ENCODE measurements around the gene PLPP1. TPM values are rescaled to one million over a fixed set of nuclear protein-coding genes. Genes with fewer than 3 reads are reported as not detected.

The PLPP1 gene
- total RNA-seq, 4 donors from 2014 or later, result 73.1 to 116 (median 89.6) TPM

DNA sequence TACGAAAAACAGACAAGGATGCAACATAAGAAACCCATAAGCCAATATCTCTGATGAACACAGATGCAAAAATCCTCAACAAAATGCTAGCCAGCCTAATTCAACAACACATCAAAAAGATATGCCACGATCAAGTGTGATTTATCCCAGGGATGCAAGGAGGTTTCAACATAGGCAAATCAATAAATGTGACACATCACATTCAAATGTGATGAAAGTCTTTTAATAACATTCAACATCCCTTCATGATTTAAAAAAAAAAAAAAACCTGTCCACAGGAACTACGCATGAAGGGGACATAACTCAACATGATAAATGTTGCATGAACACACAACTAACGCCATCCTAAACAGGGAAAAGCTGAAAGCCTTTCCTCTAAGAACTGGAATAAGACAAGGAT lies 102.2 kb downstream of the PLPP1 start:
- WGBS, 2 donors, result 90 to 93% methylated on average over 4 of the region's 4 CpGs
- no peak for DNase-seq (ENCODE audit: low spot score in 2 of 2)
- no peak for TF ChIP-seq POLR2A (IDR thresholded peaks at IDR 0.05)
- TF ChIP-seq, protein P1, sequence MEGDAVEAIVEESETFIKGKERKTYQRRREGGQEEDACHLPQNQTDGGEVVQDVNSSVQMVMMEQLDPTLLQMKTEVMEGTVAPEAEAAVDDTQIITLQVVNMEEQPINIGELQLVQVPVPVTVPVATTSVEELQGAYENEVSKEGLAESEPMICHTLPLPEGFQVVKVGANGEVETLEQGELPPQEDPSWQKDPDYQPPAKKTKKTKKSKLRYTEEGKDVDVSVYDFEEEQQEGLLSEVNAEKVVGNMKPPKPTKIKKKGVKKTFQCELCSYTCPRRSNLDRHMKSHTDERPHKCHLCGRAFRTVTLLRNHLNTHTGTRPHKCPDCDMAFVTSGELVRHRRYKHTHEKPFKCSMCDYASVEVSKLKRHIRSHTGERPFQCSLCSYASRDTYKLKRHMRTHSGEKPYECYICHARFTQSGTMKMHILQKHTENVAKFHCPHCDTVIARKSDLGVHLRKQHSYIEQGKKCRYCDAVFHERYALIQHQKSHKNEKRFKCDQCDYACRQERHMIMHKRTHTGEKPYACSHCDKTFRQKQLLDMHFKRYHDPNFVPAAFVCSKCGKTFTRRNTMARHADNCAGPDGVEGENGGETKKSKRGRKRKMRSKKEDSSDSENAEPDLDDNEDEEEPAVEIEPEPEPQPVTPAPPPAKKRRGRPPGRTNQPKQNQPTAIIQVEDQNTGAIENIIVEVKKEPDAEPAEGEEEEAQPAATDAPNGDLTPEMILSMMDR (IDR thresholded peaks at IDR 0.05), result no peak
- H3K4me3 ChIP-seq (ENCODE audit: low read depth, poor library complexity, severe bottlenecking), result no peak overlapping the region
- intact Hi-C loops (cut with DNase I; ENCODE audit: low total_unique reads), result no loop called here

DNA sequence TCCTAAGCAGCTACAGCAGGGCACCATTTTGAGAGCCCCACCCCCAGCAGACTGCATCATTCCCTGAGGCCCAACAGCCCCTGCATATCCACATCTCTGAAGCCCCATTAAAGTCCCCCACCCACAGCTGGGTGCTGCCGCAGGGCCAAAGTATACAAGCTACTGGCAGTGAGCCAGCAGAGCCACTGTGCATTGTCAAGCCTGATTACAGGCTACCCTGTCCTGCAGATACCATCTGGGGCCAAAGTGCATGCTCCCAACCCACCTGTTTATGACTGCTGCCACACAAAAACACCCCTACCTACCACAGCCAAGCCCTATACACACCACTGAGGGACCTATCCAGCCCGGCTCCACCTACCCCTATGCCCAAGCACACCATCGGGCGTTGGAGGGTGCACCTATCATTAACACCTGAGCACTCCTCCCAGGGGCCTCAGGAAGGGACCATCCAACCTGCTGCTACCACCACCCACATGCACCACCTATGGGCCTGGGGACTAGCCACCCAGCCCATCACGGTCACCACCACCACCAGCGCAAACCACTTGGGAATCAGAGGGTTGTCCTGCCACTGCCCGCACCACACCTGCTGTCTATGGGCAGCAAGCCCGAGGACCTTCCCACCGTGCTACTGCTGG lies 105.0 kb downstream of the PLPP1 start:
- intact Hi-C loops (cut with DNase I; ENCODE audit: low total_unique reads), result no loop called here
- H3K4me3 ChIP-seq (ENCODE audit: low read depth, poor library complexity, severe bottlenecking), result no peak overlapping the region
- WGBS, 2 donors, result 94 to 98% methylated on average over 9 of the region's 9 CpGs
- no peak for DNase-seq (ENCODE audit: low spot score in 2 of 2)
- TF ChIP-seq, protein P1 (IDR thresholded peaks at IDR 0.05), result no peak
- no peak for TF ChIP-seq POLR2A (IDR thresholded peaks at IDR 0.05)

DNA sequence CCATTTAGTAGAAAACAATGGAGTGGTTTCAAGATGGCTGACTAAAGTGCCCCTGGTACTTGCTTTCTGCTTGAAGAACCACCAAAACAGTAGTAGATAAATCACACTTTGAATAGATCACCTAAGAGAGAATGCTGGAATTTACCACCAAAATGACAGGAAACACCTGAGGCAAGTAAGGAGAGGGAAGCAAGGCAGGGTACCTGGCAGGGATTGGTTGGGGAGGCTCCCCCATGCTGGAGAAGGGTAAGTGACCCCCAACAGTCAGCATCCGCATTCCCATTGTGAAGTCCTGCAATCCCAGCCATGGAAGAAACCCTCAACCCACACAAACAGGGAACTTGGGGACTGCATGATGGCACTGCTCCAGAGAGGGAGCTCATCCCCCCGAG lies 105.5 kb downstream of the PLPP1 start:
- no peak overlapping the region for H3K4me3 ChIP-seq (ENCODE audit: low read depth, poor library complexity, severe bottlenecking)
- no peak for DNase-seq (ENCODE audit: low spot score in 2 of 2)
- TF ChIP-seq, protein P1 (IDR thresholded peaks at IDR 0.05), result no peak
- TF ChIP-seq POLR2A (IDR thresholded peaks at IDR 0.05), result no peak
- 40 to 47% methylated on average over 2 of the region's 2 CpGs for WGBS, 2 donors
- intact Hi-C loops (cut with DNase I; ENCODE audit: low total_unique reads), result no loop called here

DNA sequence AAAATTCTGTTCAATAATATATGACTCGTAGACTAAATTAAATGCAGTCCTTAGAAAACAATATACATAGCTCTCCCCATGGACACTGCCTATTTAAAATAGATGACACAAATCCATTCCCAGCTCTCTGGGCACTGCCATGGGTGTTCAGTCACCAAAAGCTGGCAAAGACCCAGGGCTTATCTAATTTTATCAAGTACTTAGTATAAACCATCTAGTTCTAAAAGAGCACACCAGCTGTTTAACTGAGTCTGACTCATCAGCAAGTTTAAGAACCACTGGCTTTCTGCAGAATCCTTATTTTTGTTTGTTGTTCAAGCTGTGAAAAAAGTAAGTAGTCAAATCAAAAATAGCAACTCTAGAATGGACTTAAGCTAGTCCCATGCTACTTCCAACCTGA lies 107.6 kb downstream of the PLPP1 start:
- no peak overlapping the region for H3K4me3 ChIP-seq (ENCODE audit: low read depth, poor library complexity, severe bottlenecking)
- 73 to 86% methylated on average over 1 of the region's 1 CpG for WGBS, 2 donors
- no peak for TF ChIP-seq POLR2A (IDR thresholded peaks at IDR 0.05)
- DNase-seq (ENCODE audit: low spot score in 2 of 2), result no peak
- intact Hi-C loops (cut with DNase I; ENCODE audit: low total_unique reads), result no loop called here

DNA sequence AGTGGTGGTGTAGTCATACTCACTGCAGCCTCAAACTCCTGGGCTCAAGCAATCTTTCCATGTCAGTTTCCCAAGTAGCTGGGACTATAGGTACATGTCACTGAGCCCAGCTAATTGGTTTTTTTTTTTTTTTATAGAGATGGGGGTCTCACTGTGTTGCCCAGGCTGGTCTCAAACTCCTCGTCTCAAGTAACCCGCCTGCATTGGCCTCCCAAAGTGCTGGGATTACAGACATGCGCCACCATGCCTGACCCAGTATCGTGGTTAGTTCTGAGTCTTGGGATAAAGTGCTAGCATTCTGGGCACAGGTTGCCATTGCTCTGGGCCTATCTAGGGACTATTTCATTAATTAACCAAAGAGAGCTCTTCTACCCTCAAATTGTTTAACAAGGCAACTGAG lies 108.3 kb downstream of the PLPP1 start:
- no peak overlapping the region for H3K4me3 ChIP-seq (ENCODE audit: low read depth, poor library complexity, severe bottlenecking)
- TF ChIP-seq, protein P1 (IDR thresholded peaks at IDR 0.05), result no peak
- TF ChIP-seq POLR2A (IDR thresholded peaks at IDR 0.05), result no peak
- intact Hi-C loops (cut with DNase I; ENCODE audit: low total_unique reads), result no loop called here
- WGBS, 2 donors, result 97 to 99% methylated on average over 4 of the region's 4 CpGs
- DNase-seq (ENCODE audit: low spot score in 2 of 2), result no peak

DNA sequence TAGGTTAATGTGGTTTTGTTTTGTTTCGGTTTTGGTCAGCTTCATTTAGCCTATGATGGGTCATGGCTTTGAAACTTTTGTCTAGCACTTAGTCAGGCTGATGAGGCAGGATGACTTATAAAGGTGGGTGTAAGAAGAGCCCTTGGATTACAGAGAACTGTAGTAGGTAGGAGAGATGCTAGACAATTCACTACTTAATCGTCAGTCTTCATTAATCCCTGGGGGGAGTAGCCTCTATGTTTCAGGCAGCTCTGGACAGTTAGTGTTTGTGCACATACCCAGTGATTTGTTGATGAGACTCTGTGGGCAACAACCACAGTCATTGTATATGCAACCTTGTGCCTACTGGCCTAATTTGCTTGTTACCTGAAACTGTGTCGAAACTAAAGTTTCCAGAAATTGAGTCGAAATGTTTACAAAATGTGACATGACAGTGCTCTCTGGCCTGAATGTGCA lies 113.7 kb downstream of the PLPP1 start:
- DNase-seq (ENCODE audit: low spot score in 2 of 2), result no peak
- WGBS, 2 donors, result 85 to 86% methylated on average over 4 of the region's 4 CpGs
- H3K4me3 ChIP-seq (ENCODE audit: low read depth, poor library complexity, severe bottlenecking), result no peak overlapping the region
- TF ChIP-seq, protein P1 (IDR thresholded peaks at IDR 0.05), result no peak
- TF ChIP-seq POLR2A (IDR thresholded peaks at IDR 0.05), result no peak
- intact Hi-C loops (cut with DNase I; ENCODE audit: low total_unique reads), result no loop called here
